HG03095 (cell line): ENCODE results near the gene UBL4A.

Experiments
- ATAC-seq: cut with Tn5 transposase; IDR thresholded peaks from one replicate; pipeline ENCODE4 v1.9.1; 2021; ENCODE audit warnings: moderate library complexity; ENCODE audit not compliant: unreplicated experiment

The UBL4A gene

DNA sequence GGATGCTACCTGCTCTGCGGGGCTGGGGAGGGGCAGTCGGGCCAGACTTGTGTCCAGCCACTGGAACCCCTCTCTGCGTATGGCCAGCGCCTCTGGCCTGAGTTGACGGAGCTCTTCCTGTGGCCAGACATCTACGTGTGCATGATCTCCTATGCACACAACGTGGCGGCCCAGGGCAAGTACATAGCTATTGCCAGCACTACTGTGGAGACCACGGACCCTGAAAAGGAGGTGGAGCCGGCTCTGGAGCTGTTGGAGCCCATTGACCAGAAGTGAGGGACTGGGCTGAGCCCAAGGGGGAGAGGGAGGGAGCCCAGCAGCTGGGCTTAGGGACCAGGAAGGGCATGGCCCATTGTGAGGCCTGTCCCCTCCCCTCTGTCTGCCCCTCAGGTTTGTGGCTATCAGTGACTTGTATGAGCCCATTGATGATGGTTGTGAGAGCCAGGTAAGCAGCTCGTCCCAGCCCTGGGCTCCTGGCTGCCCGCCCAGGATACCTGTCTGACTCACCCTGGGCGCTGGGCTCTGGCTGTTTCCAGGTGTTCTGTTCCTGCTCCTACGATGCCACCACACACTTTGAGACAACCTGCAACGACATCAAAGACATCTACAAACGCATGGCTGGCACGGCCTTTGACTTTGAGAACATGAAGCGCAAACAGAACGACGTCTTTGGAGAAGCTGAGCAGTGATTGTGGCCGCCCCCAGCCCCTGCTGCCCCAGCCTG lies 44.3 kb downstream of the UBL4A start:
- ATAC-seq: no peak

DNA sequence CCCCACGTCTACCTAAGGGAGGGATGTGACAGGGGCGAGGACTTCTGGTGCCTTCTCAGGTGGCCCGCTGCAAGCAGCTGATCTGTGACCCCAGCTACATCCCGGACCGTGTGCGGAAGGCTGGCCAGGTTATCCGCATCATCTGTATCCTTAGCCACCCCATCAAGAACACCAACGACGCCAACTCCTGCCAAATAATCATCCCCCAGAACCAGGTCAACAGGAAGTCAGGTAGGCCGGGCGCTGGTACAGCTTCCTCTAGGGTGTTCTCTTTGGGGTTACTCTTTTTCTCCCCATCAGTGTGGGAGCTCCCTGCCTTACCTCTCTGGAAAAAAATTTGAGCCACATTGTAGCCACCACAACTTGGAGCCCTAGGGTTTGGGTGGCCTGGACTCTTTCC lies 44.9 kb downstream of the UBL4A start:
- no peak for ATAC-seq

DNA sequence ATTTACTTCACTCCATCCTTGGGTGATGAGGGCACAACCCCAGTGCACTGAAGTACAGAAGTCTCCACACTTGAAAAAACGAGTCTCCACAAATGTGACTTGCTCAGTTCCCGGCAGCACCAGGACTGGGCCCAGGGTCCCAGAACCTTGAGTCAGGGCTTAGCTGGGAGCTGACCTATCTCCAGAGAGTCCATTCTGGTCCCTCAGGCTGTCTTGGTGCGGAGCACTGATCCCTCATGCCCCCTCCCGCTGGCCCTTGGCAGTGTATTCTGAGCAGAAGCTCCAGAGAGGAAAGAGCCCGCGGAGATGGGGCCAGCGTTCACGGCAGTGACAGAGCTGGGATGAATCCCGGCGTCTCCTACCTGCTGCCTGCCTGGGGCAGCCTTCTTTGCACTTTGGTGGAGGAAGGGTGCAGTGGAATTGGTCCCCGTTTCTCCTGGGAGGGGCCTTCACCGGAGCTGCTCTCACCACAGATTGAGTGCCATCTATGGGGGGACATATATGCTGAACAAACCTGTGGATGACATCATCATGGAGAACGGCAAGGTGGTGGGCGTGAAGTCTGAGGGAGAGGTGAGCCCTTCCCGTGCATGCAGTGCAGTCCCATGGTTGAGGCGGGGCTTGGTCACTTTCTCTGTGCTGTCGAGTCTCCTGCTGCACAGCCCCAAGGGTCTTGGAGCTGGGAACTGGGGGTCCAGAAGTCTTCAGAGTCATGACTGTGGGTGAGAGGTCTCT lies 45.6 kb downstream of the UBL4A start:
- no peak for ATAC-seq

DNA sequence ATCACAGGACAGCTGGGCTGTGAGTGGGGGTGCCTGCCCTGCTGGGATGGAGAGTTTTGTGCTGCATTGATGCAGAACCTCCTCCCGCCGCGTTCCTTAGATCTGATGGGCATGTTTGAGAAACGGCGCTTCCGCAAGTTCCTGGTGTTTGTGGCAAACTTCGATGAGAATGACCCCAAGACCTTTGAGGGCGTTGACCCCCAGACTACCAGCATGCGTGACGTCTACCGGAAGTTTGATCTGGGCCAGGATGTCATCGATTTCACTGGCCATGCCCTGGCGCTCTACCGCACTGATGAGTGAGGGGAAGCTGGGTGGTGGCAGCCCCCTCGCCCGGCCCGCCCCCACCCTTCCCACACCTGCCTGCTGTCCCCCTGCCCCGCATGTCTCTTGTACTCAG lies 46.6 kb downstream of the UBL4A start:
- no peak for ATAC-seq

DNA sequence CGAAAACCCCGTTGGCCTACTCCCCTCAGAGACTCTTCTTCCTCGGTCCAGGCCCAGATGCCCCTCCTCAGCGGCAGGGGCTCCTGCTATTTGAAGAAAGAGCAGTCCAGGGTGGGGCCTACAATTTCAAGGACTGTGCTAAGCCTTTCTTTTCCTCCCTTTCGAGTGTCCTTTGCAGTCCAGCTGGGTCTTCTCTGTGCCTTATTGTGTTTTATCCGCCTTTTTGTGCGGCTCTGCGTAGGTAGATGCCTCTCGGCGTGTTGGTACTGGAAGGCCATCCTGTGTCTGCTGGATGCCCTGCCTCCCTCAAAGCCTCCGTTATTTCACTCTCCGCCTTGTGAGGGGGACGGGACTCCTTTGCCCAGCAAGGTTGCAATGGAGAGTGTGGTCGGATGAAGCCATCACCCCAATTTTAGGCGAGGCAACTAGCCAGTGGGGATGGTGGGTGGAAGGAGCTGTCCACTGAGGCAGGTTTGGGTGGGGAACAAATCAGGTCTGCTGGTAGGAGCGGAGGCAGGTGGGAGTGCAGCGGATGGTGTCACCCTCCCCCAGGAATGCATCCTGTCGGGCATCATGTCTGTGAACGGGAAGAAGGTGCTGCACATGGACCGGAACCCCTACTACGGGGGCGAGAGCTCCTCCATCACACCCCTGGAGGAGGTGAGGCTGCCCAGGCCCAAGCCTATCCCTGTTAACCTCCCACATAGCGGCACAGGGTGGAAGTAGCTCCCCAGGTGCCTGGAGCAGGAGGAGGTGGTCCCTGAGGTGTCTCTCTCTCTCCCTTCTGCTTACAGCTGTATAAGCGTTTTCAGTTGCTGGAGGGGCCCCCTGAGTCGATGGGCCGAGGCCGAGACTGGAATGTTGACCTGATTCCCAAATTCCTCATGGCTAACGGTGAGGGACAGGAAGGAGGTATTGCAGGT lies 48.2 kb downstream of the UBL4A start:
- no peak for ATAC-seq

DNA sequence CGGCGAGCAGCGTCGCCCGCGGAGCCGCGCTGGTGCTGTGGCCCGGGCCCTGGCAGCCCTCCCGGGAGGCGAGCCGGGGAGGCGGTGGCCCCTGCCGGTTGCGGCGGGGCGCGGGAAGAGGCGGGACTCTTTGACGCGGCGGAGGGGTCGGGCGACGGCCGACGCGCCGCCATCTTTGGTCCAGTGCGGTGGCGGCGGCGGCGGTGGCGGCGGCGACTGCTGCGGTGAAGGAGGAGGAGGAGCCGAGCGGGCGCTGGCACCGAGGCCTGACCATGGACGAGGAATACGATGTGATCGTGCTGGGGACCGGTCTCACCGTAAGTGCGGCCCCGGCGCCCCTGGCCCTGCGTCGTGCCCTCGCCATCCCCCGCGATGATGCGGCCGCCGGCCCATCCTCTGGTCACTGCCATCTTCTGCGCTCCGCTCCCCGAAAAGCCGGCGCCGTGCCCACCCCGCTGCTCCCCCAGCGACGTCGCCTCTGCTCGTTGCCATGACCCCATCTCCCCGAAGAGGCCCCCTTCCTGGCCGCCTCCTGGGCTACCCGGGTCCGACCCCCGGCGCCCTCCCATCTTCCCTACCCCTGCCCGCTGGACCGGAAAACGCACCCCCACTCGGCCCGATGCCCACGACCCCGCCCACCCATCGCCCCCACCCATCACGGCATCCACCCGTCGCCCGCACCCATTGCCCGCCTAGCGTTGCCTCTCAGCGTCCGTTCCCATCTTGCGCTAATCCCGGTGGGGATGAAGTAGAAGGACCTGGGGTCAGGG lies 49.2 kb downstream of the UBL4A start, which contains the start of gene GDI1:
GDI1 (plus strand) TSS at position 172 of the 770 bp plus-strand sequence; CDS start at position 273, 101 bp downstream.
- no peak for ATAC-seq

DNA sequence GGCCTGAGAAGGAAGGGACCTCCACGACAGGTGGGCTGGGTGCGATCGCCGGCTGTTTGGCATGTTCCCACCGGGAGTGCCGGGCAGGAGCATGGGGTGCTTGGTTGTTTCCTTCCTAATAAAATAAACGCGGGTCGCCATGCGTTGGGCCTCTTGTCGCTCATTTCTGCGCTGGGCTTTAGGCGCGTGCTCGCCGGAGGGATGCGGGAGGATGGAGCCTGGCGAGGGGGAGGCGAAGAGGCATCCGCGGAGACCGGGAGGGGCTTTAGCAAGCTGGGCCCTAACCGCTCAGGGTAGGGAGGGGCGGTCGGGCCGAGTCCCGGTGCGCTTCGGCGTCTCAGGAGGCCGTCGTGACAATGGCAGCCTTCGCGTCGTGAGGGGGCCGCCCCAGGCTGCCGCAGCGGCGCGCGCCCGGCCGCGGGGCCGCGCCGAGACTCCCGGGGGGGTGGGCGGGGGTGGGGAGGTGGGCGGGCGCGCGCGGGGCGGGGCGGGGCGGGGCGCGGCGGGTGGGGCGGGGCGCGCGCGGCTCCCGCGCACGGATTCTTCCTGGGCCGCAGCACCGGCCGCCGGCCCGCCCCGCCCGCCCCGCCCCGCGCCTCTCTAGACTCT lies 49.9 kb downstream of the UBL4A start:
- no peak for ATAC-seq

DNA sequence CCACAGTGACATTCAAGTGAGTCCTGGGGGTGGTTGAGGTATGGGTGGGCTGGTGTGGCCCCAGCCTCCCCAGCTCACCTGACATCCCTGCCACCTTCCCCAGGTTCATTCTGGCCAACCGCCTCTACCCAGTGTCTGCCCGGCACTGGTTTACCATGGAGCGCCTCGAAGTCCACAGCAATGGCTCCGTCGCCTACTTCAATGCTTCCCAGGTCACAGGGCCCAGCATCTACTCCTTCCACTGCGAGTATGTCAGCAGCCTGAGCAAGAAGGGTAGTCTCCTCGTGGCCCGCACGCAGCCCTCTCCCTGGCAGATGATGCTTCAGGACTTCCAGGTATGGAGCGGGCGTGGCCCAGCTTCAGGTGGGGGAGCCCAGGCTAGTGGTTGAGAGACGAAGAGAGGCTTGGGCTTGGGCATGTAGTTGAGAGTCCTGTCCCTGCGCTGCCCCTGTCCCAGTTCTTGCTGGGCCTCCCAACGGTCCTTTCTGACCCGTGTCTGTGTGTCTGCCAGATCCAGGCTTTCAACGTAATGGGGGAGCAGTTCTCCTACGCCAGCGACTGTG lies 51.2 kb downstream of the UBL4A start:
- no peak for ATAC-seq

DNA sequence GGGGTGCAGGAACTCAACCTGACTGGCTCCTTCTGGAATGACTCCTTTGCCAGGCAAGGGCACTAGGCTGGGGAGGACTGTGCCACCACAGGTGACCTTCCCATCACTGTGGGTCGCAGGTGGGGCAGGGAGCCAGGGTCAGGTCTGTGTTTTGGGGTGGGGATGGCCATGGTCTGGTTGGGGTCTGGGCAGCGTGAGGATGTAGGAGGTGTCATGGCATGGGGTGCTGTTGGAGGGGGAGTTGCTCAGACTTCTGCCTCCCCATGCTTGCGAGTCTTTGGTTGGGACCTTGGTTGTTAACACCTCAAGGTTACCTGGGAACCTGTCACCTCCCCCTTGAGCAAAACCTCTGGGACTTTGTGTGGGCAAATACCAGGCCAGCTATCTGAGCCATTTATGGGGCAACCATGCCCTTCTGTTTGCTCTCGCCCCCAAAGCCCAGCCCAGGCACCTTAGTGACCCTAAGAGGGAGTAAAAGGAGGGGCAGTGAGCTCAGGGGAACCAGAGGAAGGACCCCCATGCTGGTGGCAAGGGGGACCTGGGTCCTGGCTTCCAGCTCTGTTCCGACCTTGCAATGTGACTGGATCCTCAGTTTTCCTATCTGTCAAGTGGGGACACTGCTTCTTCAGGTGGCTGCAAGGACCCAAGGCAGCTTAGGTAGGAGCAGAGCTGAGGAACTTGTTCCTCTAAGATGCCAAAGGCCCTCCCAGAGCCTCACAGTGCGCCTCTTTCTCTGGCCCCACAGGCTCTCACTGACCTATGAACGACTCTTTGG lies 51.8 kb downstream of the UBL4A start:
- ATAC-seq: no peak
